ENCODE data around the gene GNG3. TPM values are rescaled to one million over a fixed set of nuclear protein-coding genes. Genes with fewer than 3 reads are reported as not detected.
"Not testable (repeated sequence)": the region's sequence is repeated elsewhere in the genome, so short reads cannot be mapped to it uniquely, and the experiment has no call there.

Gene GNG3
- total RNA-seq, 1 donor from 2014 or later = 266 TPM

GRCh38 chr11:62726915-62727164 is 19.4 kb downstream of the GNG3 start:
- Mint-ChIP-seq H3K4me1 (ENCODE audit: low read depth, unreplicated experiment) (peaks cover 19% of the 10 kb centered on the region), H3K4me3 (ENCODE audit: unreplicated experiment) (peak overlapping the region; percentile 95), H3K9me3 (ENCODE audit: unreplicated experiment) (peaks cover 13% of the 10 kb centered on the region), H3K27ac (ENCODE audit: unreplicated experiment) (no peak overlapping the region), H3K36me3 (ENCODE audit: unreplicated experiment) (no peaks in the 10 kb centered on the region), H3K27me3 (ENCODE audit: unreplicated experiment) (peaks cover 12% of the 10 kb centered on the region)
- no peak for TF ChIP-seq CTCF (IDR thresholded peaks at IDR 0.05; ENCODE audit: partially characterized antibody, unreplicated experiment)
- DNase-seq = no peak

- Mint-ChIP-seq H3K4me3 (ENCODE audit: unreplicated experiment) (peak within 1 kb of the TSS; percentile 99), H3K9me3 (ENCODE audit: unreplicated experiment) (peaks cover 13% of the 10 kb centered on the region), H3K27ac (ENCODE audit: unreplicated experiment) (peak within 1 kb of the TSS; percentile 96), H3K27me3 (ENCODE audit: unreplicated experiment) (peaks cover 12% of the 10 kb centered on the region), H3K36me3 (ENCODE audit: unreplicated experiment) (no peaks in the 10 kb centered on the region), H3K4me1 (ENCODE audit: low read depth, unreplicated experiment) (peaks cover 19% of the 10 kb centered on the region)
- no peak for TF ChIP-seq CTCF (IDR thresholded peaks at IDR 0.05; ENCODE audit: partially characterized antibody, unreplicated experiment)
- DNase-seq = peak; percentile 98
Measured at GRCh38 chr11:62727165-62727871, 19.8 kb downstream of the GNG3 start, which contains the start of gene HNRNPUL2. TSS of gene HNRNPUL2 (minus strand) at chr11:62727457. CDS start at chr11:62727156, 301 bp downstream.

- H3K4me1 Mint-ChIP-seq (ENCODE audit: low read depth, unreplicated experiment) = peaks cover 19% of the 10 kb centered on the region
- H3K27ac Mint-ChIP-seq (ENCODE audit: unreplicated experiment) = peak overlapping the region; percentile 96
Measured at GRCh38 chr11:62727872-62728170, 20.3 kb downstream of the GNG3 start.

GRCh38 chr11:62728171-62728988 is 20.9 kb downstream of the GNG3 start, which contains the start of gene TTC9C:
TSS of gene TTC9C (plus strand) at chr11:62728486. CDS start at chr11:62728849, 363 bp downstream.
- H3K4me3 Mint-ChIP-seq (ENCODE audit: unreplicated experiment) = peak within 1 kb of the TSS; percentile 99
- TF ChIP-seq CTCF (IDR thresholded peaks at IDR 0.05; ENCODE audit: partially characterized antibody, unreplicated experiment) = no peak
- DNase-seq = peak; percentile 85

More at GRCh38 chr11:62727872-62728170, 20.3 kb downstream of the GNG3 start:
- H3K9me3 Mint-ChIP-seq (ENCODE audit: unreplicated experiment) = peaks cover 13% of the 10 kb centered on the region
- no peaks in the 10 kb centered on the region for H3K36me3 Mint-ChIP-seq (ENCODE audit: unreplicated experiment)
- peaks cover 12% of the 10 kb centered on the region for H3K27me3 Mint-ChIP-seq (ENCODE audit: unreplicated experiment)
- no peak for TF ChIP-seq CTCF (IDR thresholded peaks at IDR 0.05; ENCODE audit: partially characterized antibody, unreplicated experiment)
- DNase-seq = peak; percentile 79
- peak overlapping the region; percentile 99 for H3K4me3 Mint-ChIP-seq (ENCODE audit: unreplicated experiment)

GRCh38 chr11:62730076-62730475 is 22.6 kb downstream of the GNG3 start:
- DNase-seq; H3K36me3 Mint-ChIP-seq (ENCODE audit: unreplicated experiment); H3K4me1 Mint-ChIP-seq (ENCODE audit: low read depth, unreplicated experiment); H3K27ac Mint-ChIP-seq (ENCODE audit: unreplicated experiment): not testable (repeated sequence)
- H3K4me3 Mint-ChIP-seq (ENCODE audit: unreplicated experiment) = peak overlapping the region; percentile 74
- H3K27me3 Mint-ChIP-seq (ENCODE audit: unreplicated experiment) = peaks cover 12% of the 10 kb centered on the region
- H3K9me3 Mint-ChIP-seq (ENCODE audit: unreplicated experiment) = peaks cover 13% of the 10 kb centered on the region

More at GRCh38 chr11:62728171-62728988, 20.9 kb downstream of the GNG3 start, which contains the start of gene TTC9C:
- peaks cover 13% of the 10 kb centered on the region for H3K9me3 Mint-ChIP-seq (ENCODE audit: unreplicated experiment)
- peaks cover 12% of the 10 kb centered on the region for H3K27me3 Mint-ChIP-seq (ENCODE audit: unreplicated experiment)
- peaks cover 19% of the 10 kb centered on the region for H3K4me1 Mint-ChIP-seq (ENCODE audit: low read depth, unreplicated experiment)
- H3K27ac Mint-ChIP-seq (ENCODE audit: unreplicated experiment) = peak within 1 kb of the TSS; percentile 96
- no peaks in the 10 kb centered on the region for H3K36me3 Mint-ChIP-seq (ENCODE audit: unreplicated experiment)

All from glutamatergic neuron (in vitro differentiated cells).